Fibroblast of skin of left quadriceps (primary cell): ENCODE data around the gene EPHB1.

Source experiments
- DNase-seq, 2 experiments: peaks; one replicate each; pipeline ENCODE4 v3.0.0-alpha.2; 2013; ENCODE audit warnings: low read depth in 2 of 2

EPHB1 gene

GRCh38 chr3:134880431-134880830 lies 85.4 kb downstream of the EPHB1 start:
- DNase-seq = no peak

GRCh38 chr3:134881305-134881704 lies 86.2 kb downstream of the EPHB1 start:
- DNase-seq = no peak

- DNase-seq = no peak
These were observed 88.8 kb downstream of the EPHB1 start for GRCh38 chr3:134883697-134884385.

GRCh38 chr3:134885877-134886621 lies 91.0 kb downstream of the EPHB1 start:
- DNase-seq = peak; percentile 18 to 28

- DNase-seq = no peak
These were observed 91.9 kb downstream of the EPHB1 start for GRCh38 chr3:134886991-134887390.

- no peak for DNase-seq
These were observed 92.5 kb downstream of the EPHB1 start for GRCh38 chr3:134887536-134887935.

GRCh38 chr3:134892326-134892725 lies 97.3 kb downstream of the EPHB1 start:
- DNase-seq = no peak

GRCh38 chr3:134892761-134893160 lies 97.7 kb downstream of the EPHB1 start:
- no peak for DNase-seq

- no peak for DNase-seq
These were observed 99.5 kb downstream of the EPHB1 start for GRCh38 chr3:134894533-134894932.

GRCh38 chr3:134895181-134895580 lies 100.1 kb downstream of the EPHB1 start:
- no peak for DNase-seq

GRCh38 chr3:134896141-134896540 lies 101.1 kb downstream of the EPHB1 start:
- DNase-seq = no peak

GRCh38 chr3:134896696-134897095 lies 101.6 kb downstream of the EPHB1 start:
- DNase-seq = no peak

GRCh38 chr3:134897391-134898141 lies 102.5 kb downstream of the EPHB1 start:
- DNase-seq = no peak

- no peak for DNase-seq
These were observed 103.2 kb downstream of the EPHB1 start for GRCh38 chr3:134898181-134898754.

- no peak for DNase-seq
These were observed 104.7 kb downstream of the EPHB1 start for GRCh38 chr3:134899786-134900185.

GRCh38 chr3:134900482-134900881 lies 105.4 kb downstream of the EPHB1 start:
- DNase-seq = no peak

GRCh38 chr3:134901461-134901860 lies 106.4 kb downstream of the EPHB1 start:
- DNase-seq = no peak

GRCh38 chr3:134903837-134904236 lies 108.8 kb downstream of the EPHB1 start:
- no peak for DNase-seq

GRCh38 chr3:134904241-134904771 lies 109.2 kb downstream of the EPHB1 start:
- no peak for DNase-seq

GRCh38 chr3:134904776-134905646 lies 110.0 kb downstream of the EPHB1 start:
- DNase-seq = no peak

- DNase-seq = no peak
These were observed 110.5 kb downstream of the EPHB1 start for GRCh38 chr3:134905647-134905935.
